Bone marrow (tissue), 2 donors: ENCODE measurements around the gene CD40.

Experiments
- DNase-seq, 2 donors: peaks; one replicate each; lab custom pipeline; 2025; lab: John Stamatoyannopoulos, UW

Gene CD40

DNA sequence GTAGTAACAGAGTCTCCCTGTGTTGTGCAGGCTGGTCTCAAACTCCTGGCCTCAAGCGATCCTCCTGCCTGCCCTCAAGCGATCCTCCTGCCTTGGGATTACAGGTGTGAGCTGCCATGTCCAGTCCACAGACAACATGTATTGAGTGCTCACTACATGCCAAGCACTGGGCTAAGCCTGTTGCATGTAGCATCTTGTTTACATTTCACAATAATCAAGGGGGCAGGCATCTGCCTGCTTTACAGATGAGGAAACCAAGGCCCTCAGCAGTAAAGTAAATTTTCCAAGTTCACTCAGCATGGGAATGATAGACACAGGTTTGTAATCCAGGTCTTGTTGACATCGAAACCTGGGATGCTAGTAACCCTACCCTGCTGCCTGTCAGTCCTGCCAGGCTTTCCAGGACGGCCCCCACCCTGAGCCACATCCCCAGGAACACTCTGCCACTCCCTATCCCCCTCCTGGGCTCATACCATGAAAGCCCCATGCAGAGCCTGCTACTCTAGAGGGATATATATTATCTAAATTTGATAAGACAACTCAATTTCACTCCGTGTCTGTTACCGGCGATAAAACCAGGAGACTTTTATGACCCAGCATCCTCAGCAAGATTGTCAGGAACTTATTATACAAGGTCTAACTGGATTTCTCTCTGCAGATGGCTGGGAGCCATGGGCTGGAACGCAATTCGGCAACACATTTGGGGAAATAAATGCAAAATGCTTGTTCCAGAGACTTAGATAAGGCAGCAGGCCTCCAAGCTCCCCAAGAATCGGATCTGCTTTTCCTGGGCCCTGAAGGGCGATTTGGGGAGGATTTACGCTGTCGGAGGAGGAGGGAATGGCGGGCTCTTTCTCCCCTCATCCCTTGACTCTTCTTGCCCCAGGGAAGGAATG is 30.4 kb downstream of the CD40 start:
- no peak for DNase-seq

DNA sequence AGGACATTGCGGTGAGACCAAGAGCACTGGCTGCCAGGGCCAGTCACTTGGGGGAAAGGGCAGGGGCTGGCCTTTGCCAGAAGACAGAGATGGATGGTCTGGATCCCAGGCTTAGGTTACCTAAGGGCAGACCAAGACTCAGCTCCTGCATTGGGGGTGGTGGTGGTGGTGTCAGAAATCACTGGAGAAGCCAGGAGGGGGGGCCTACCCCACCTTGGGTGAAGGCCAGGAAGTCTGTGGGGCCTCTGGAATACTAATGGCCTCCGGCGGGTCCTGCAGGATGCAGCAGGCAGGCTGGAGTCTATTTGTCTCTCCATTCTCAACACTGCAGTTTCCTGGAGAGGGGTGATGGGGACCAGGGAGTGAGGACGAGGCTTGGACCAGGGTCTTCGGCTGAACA is 32.8 kb downstream of the CD40 start:
- DNase-seq: no peak

DNA sequence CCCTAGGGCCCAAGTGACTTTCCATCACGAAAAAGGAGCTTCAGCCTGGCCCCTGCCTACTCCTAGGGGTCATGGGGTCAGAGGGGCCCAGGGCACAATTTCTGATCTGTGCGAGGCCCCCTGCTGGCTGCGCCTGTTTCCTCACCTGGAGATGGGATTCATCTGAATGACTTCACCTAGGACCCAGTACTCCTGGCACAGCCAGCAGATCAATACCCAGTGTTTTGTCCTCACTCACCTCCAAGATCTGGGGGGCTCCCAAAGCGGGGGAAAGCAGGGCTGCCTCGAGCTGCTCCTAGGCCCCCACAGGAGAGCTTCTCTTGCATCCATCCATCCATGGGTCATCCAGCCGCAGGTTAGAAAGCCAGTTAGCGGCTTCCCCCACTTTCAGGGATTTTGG is 33.8 kb downstream of the CD40 start:
- DNase-seq: no peak

DNA sequence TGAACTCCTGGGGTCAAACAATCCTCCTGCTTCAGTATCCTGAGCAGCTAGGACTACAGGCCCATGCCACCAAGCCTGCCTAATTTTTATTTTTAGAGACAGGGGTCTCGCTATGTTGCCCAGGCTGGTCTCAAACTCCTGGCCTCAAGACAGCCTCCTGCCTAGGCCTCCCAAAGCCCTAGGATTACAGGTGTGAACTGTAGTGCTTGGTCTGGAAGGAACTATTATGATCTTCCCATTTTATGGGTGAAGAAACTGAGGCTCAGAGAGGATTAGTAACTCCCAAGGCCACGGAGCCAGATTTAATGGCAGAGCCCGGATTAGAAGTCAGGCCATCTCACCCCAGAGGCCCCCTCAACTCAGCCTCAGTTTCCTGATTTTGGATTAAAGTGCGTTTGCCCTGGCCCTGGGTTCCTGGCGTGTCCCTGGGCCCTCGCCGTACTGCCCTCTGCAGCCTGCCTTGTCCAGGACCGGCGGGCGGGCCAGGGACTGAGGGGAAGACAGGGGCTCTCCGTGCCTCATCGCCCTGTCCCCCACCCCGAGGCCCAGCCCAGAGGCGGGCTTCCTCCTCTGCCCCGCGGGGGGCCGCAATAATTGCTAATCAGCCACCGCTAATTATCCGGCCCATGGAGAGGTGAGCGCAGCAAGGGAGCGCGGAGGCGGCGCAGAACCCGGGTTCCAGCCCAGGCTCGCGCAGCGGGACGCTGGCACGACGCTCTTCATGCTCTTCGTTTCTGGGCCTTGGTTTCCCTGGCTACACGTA is 34.9 kb downstream of the CD40 start:
- no peak for DNase-seq

DNA sequence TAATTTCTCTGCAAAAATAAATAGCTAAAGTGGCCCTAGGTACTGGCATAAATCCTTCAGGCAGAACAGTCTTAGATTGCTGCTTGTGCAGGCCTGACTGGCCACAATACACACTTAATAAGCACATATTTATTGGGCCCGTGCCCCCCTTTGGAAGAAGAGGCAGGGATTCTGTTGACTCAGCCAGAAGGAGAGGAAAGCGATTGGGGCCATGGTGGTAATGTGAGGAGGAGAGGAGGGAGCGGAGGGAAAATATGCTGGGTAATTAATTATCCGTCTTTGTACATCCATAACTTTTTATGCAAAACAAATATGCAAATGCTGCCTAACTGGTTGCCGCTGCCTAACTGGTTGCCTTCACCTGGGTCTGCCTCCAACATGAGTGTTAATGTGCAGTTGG is 36.2 kb downstream of the CD40 start:
- DNase-seq: no peak

DNA sequence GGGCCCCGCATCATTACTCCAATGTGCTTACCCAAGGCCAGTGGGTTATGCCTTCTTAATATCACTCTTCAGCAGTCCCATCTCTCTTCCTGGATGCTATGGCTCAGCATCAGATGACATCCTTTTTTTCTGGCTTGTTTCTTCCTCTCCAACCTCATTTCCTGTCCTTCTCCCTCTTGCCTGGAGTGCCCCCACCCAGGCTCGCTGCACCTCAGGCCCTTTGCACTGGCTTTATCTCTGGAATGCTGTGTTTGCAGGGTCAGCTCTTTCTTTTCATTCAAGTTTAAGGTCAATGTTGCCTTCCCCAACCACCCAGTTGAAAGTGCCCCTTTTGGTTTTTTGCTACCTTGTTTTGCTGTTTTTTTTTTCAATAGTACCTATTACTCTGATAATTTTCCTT is 36.7 kb downstream of the CD40 start:
- no peak for DNase-seq

DNA sequence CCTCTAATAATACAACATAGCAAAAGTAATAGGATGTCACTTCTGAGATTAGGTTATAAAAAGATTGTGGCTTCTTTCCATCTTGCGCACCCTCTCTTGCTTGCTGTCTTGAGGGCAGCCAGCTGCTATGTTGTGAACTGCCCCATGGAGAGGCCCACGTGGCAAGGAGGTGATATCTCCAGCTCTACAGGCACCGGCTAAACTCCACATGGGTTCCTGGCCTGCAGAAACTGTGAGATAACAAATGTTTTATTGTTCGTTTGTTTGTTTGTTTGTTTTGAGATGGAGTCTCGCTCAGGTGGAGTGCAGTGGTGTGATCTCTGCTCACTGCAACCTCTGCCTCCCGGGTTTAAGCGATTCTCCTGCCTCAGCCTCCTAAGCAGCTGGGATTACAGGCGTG is 38.0 kb downstream of the CD40 start:
- DNase-seq: no peak

DNA sequence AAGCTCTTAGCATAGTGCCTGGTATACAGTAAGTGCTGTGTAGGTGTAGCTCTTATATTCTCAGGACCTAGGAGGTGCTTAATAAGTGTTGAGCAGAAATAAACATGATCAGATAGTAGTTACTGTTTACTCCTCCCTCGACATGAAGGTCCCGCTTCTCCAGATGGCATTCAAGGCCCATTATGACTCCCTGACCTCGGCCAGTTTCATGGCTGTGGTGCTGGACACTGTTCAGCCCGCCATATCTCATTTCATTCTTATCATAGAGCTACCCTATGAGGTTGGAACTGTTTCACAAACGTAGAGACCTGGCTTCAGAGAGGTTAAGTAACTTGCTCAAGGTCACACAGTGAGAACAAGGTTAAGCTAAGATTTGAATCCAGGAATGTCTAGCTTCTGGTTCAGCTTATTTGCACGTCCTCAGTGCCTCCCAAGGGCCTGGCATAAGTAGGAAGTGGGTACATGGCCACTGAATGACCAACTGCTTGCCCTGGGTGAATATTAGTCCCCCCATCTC is 39.0 kb downstream of the CD40 start:
- DNase-seq: no peak

DNA sequence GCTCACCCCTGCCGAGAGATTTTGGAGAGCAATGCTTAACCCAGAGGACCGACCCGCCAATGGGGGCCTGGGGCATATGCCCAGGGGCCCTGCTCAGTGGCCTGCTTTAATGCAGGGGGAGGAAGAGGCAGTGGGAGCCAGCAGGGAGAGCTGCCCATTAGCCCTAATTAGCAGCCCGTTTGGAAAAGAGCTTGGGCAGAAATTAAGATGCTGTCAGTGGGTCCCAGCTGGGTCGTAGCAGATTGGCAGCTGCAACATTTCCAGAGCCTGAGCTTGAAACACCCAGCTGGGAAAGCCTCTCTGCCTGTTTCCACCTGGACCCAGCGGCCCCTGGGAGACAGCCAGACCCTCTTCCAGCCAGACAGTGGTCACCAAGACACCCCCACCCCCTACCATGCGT is 39.5 kb downstream of the CD40 start:
- no peak for DNase-seq

DNA sequence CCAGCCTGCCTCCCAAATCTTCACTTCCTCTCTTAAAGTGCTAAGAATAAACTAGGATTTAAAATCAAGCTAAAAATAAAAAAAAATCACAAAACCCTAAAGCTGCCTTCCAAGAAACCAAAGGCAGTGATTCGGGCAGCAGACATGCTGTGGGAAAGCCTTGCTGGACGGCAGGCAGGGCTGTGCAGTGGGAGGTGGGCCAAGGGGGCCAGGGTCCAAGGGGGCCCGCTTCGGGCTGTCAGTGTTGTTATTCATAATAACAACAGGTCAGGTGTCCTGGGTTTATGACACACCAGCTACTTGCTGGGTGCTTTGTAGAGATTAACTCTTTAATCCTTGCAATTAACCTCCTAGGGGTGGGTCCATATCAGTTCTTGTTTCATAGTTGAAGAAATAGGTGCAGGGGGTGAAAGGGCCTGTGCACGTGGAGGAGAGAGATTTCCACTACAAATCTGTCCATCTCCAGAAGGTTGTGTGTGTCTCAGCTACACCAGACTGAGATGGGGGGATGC is 40.4 kb downstream of the CD40 start:
- DNase-seq: no peak

DNA sequence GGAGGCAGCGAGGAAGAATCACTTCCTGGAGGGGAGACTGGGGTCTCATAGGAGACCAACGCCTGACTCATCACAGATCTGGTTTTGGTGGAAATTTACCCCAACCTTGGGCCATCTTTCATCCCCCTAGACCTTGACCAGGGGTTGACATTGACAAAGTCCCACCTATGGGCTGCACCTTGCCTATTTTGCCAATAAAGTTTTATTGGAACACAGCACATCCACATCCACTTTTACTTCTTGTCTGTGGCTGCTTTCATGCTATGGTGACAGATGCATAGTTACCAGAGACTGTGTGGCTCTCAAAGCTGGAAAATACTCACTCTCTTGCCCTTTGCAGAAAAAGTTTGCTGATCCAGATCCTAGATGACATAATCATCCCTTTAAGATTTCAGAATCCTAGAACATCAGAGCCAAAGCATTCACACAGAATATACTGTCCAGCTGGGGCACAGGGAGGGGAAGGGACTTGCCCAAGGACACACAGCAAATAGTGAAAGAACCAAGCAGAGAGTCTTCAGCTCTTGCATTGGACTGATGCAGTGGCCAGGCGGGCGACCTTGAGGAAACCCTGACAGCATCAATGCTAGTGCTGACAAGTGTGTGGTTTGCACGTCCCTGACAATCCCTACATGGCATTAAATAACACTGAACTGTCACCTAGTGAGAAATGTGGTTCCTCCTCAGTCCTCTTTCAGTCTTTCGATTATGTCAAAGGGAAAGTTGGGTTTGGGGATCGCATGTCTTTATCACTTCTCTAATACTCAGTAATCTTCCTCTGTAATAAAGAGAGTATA is 41.2 kb downstream of the CD40 start:
- DNase-seq: no peak

DNA sequence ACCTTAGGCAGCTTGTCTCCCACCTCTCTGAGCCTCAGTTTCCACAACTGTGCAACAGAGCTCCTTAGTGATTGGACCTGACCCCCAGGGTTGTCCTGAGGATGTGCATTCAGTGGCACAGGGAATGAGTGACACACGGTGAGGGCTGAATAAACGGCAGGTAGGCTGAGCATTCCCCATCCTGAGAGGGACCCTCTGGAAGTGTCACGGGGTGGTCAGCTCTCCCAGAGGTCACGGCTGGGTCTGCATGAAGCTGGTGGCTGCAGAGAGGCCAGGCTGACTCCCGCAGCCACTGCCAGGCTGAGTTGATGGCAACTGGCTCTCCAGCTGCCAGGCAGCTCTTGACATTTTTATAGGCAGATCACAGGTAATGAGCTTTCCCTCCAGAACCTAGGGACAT is 42.5 kb downstream of the CD40 start:
- DNase-seq: no peak

DNA sequence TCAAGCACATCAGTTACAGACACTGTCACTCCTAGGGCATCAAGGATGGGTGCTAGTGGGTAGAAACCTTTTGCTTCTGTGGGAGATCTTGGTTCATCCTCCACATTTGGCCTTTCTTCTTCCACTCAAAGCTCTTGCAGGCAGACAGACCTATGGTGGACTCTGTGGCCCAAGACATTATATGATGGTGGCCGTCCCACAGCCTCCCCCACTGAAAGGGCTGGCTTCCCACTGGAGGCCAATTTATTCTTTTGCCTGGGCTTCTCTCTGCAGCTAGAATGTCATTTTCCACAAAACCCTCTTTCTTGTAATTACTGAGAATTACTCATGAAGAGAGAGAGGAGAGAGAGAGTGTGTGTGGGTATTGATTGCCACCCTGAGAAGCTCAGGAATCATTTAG is 43.8 kb downstream of the CD40 start:
- DNase-seq: no peak

DNA sequence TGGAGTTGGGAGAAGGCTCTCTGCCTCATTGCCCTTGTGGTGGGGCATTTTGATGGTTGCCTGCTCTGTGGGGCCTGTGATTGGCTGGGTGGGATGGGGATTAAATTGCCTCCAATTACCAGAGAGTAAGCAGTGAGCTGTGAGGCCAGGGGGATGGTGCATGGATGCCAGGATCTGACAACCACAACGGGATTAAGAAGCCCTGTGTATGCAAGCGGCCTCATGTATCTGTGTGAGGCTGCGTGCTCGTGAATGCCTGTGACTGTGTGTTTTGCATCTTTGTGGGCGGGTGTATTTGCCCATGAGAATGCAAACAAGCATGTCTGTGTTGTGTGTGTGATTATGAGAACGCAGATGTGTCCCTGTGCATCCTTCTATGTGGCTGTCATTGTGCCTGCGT is 46.1 kb downstream of the CD40 start:
- no peak for DNase-seq

DNA sequence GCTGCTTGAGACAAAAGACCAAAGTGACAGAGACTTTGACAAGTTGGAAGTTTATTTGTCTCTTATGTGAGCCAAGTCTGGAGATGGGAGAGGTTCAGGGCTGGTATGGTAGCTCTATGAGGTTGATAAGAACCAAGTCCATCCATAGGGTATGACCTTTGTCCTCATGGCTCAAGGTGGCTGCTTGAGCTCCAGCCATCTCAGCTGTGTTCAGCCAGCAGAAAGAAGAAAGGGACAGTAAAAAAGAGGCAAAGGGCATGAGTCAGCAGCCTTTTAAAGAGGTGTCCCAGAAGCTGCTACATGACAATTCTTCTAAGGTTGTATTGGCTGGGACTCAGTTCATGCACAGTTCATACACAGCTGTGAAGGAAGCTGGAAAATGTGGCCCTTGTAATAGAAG is 49.0 kb downstream of the CD40 start:
- DNase-seq: no peak

DNA sequence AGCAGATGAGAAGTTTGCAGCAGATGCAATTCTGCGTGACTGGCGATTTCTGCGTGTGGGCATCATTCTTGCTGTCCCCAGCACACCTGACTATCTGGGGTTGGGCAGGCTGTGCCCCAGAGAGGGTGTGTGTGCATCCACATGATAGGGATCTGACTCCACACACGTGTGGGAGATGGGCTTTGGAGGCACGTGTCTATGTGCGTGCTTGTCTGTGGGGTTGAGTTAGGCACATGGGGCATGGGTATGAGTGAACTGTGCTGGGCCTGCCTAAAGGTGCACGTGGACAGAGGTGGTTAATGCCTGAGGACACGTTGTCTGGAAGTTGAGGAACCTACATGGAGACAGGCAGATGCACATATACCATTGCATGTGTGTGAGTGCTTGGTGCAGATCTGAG is 50.3 kb downstream of the CD40 start:
- DNase-seq: no peak

DNA sequence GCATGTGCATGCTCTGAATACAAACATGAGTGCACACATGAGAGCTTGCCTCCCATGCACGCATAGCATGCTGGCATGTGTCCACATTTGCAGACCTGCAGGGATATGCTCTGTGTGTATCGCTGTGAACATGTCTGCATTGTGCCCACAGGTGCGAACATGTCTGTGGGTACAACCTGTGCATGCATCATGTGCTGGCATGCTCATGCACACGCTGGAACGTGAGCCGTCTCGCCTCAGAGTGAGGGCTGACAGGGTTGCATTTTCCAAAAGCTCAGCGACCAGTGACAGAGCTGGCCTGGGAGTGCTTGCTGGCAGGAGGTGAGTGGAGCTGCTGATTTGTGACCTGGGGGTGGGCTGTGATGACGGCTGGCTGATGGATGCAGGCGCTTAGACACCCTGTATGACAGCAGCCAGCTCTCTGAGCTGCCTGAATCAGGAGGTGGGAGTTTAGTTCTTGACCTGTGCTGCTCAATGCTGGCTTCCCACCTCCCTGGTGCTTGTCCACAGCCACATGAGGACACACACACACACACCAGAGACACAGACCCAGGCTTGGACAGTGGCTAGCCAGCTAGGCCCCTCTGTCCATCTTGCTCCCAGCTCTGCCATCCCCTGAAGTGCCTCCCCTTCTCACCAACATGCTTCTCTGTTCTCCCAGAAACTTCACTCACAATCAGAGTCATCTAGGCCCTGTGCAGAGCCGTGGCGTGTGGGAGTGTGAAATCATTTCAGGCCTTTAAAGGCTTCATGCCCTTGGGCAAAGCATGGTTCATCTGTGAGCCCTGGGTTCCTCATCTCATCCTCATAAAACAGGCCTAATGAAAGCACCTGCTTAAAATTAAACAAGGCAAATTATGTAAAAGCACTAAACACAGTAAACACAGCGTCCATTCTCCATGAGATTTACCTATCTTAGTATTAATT is 51.4 kb downstream of the CD40 start:
- DNase-seq: no peak

DNA sequence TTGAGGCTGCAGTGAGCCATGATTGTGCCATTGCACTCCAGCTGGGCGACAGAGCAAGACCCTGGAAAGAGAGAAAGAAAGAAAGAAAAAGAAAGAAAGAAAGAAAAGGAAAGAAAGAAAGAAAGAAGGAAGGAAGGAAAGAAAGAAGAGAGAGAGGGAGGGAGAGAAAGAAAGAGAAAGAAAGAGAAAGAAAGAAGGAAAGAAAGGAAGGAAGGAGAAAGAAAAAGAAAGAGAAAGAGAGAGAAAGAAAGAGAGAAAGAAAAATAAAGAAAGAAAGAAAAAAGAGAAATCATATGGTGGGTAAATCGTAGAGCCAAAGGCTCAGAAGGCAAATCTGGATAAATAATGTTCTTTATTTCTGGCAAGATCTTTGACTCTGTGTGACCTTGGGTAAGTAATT is 53.4 kb downstream of the CD40 start:
- DNase-seq: no peak

DNA sequence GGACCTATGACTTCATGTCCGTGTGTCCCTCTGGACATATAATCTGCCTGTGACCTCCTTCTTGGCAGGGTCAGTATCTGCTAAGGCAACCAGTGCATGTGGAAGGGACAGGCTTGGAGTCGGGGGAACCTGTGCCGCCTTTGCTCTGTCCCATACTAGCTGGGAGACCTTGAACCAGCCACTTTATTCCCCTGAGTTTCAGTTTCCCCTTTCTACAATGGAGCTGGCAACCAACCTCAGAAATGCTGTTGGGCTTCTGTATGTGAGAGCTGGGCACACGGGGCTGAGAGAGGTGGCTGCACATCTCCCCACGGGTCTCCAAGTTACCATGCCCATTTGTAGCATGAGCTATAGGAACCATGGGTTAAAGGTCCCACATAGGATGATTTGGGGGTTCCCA is 53.8 kb downstream of the CD40 start:
- no peak for DNase-seq

DNA sequence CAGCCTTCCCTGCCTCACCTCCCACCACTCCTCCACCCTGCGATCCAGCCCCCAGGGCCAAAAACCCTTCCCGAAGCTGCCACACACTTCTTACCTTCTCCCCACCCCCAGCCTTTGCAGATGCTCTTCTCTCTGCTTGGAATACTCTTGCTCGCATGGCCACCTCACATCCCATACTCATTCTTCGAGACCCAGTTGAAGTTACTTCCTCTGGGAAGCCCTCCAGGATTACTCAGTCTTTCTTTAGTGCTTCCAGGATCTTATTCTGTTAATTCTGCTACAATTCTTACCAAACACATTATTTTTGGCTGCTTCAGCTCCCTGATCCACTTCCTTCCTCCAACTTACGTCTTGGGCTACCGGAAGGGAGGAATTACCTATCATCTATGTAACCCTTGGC is 54.3 kb downstream of the CD40 start:
- DNase-seq: no peak

DNA sequence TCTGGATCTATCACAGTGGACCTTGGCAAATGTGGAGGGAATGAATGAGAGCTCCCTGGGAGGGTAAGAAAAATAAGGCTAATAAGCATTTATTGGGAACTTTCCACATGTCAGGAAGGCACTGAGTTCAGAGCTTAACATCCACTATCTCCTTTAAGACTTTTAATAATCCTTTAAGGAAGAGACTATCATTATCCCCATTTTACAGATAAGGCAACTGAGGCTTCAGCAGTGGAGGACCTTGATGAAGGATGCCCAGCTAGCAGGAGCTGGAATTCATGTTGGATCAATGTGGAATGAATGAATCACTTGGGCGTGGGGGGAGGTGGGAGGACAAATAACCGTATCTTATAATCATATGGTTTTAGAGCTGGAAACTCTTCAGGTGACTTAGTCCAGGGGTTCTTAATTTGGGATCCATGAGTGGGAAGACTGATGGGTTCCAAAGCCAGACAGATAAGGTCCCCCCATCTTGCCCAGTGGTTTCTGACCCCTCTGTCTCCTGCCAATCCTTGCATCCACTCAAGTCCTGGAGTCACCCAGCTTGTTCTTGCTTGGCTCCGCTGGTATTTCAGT is 54.9 kb downstream of the CD40 start:
- DNase-seq: no peak
